SK-N-SH treated with all-trans-retinoic acid at 6 μM for 48 hours (cell line): ENCODE results near the gene B3GNT9.

ENCODE experiments used
- ATAC-seq: fragments of 200-7000 bp; cut with Tn5 transposase; 3 replicates; pipeline ENCODE4 v1.9.1; 2020; ENCODE audit warnings: mild to moderate bottlenecking, moderate library complexity
- CREB5 ChIP-seq: fragments of 250-450 bp; sonication (Bioruptor Pico); IDR thresholded peaks from 2 replicates; pipeline ENCODE4 v1.5.1; 2020; ENCODE audit warnings: low read depth, mild to moderate bottlenecking, moderate library complexity
- CSDC2 ChIP-seq: fragments of 250-450 bp; sonication (Bioruptor Pico); IDR thresholded peaks from 2 replicates; pipeline ENCODE4 v1.5.0; 2020; ENCODE audit warnings: mild to moderate bottlenecking, moderate library complexity
- CSRNP3 ChIP-seq: fragments of 250-450 bp; sonication (Bioruptor Pico); IDR thresholded peaks from 2 replicates; pipeline ENCODE4 v1.5.1; 2021; ENCODE audit warnings: mild to moderate bottlenecking, moderate library complexity
- GLIS3 ChIP-seq: fragments of 250-450 bp; sonication (Bioruptor Pico); IDR thresholded peaks from 2 replicates; pipeline ENCODE4 v1.5.0; 2020; ENCODE audit warnings: mild to moderate bottlenecking, moderate library complexity
- ISL1 ChIP-seq: fragments of 250-450 bp; sonication (Bioruptor Pico); IDR thresholded peaks from 2 replicates; pipeline ENCODE4 v2.1.2; 2022; ENCODE audit warnings: mild to moderate bottlenecking, moderate library complexity
- OSR1 ChIP-seq: fragments of 250-450 bp; sonication (Bioruptor Pico); IDR thresholded peaks from 2 replicates; pipeline ENCODE4 v1.8.0; 2022; ENCODE audit warnings: moderate library complexity, mild to moderate bottlenecking, inconsistent platforms
- POU6F1 ChIP-seq: fragments of 250-450 bp; sonication (Bioruptor Pico); IDR thresholded peaks from 2 replicates; pipeline ENCODE4 v1.8.0; 2021; ENCODE audit warnings: low read depth, mild to moderate bottlenecking, moderate library complexity, borderline replicate concordance
- PPARA ChIP-seq: fragments of 250-450 bp; sonication (Bioruptor Pico); IDR thresholded peaks from 2 replicates; pipeline ENCODE4 v1.5.0; 2020; ENCODE audit warnings: mild to moderate bottlenecking, borderline replicate concordance
- RARB ChIP-seq: fragments of 250-450 bp; sonication (Bioruptor Pico); IDR thresholded peaks from 2 replicates; pipeline ENCODE4 v1.8.0; 2021; ENCODE audit warnings: mild to moderate bottlenecking, moderate library complexity
- SNAI2 ChIP-seq: fragments of 250-450 bp; sonication (Bioruptor Pico); IDR thresholded peaks from 2 replicates; pipeline ENCODE4 v1.5.0; 2020; ENCODE audit warnings: mild to moderate bottlenecking, moderate library complexity
- TCF4 ChIP-seq: fragments of 250-450 bp; sonication (Bioruptor Pico); IDR thresholded peaks from 2 replicates; pipeline ENCODE4 v1.8.0; 2021; ENCODE audit warnings: mild to moderate bottlenecking, moderate library complexity, borderline replicate concordance
- TOX ChIP-seq: fragments of 250-450 bp; sonication (Bioruptor Pico); IDR thresholded peaks from 2 replicates; pipeline ENCODE4 v1.8.0; 2021; ENCODE audit warnings: mild to moderate bottlenecking, moderate library complexity, borderline replicate concordance
- ZC3H10 ChIP-seq: fragments of 250-450 bp; sonication (Bioruptor Pico); IDR thresholded peaks from 2 replicates; pipeline ENCODE4 v1.5.1; 2021; ENCODE audit warnings: mild to moderate bottlenecking, moderate library complexity
- ZFP3 ChIP-seq: fragments of 250-450 bp; sonication (Bioruptor Pico); IDR thresholded peaks from 2 replicates; pipeline ENCODE4 v1.5.0; 2020; ENCODE audit warnings: mild to moderate bottlenecking, moderate library complexity
- ZFP30 ChIP-seq: fragments of 450-650 bp; formaldehyde crosslinking; IDR thresholded peaks from 2 replicates; pipeline ENCODE4 v1.5.0; 2022; ENCODE audit warnings: mild to moderate bottlenecking, moderate library complexity
- ZNF565 ChIP-seq: fragments of 450-650 bp; formaldehyde crosslinking; conservative IDR thresholded peaks from 2 replicates; pipeline ENCODE4 v1.5.0; 2020; ENCODE audit warnings: low read depth, mild to moderate bottlenecking, moderate library complexity
- ZNF70 ChIP-seq: fragments of 450-650 bp; formaldehyde crosslinking; IDR thresholded peaks from 2 replicates; pipeline ENCODE4 v1.5.0; 2020; ENCODE audit warnings: mild to moderate bottlenecking, moderate library complexity
- ZNF8 ChIP-seq: fragments of 450-650 bp; formaldehyde crosslinking; IDR thresholded peaks from 2 replicates; pipeline ENCODE4 v1.5.0; 2020; ENCODE audit warnings: mild to moderate bottlenecking, moderate library complexity
- TF ChIP-seq, protein P1 (sequence below): fragments of 250-450 bp; sonication (Bioruptor Pico); IDR thresholded peaks from 2 replicates; pipeline ENCODE4 v1.5.0; 2020; ENCODE audit warnings: mild to moderate bottlenecking, moderate library complexity
- TF ChIP-seq, protein P2 (sequence below): fragments of 250-450 bp; sonication (Bioruptor Pico); IDR thresholded peaks from 2 replicates; pipeline ENCODE4 v1.8.0; 2020; ENCODE audit warnings: mild to moderate bottlenecking, moderate library complexity, borderline replicate concordance

B3GNT9 gene

DNA sequence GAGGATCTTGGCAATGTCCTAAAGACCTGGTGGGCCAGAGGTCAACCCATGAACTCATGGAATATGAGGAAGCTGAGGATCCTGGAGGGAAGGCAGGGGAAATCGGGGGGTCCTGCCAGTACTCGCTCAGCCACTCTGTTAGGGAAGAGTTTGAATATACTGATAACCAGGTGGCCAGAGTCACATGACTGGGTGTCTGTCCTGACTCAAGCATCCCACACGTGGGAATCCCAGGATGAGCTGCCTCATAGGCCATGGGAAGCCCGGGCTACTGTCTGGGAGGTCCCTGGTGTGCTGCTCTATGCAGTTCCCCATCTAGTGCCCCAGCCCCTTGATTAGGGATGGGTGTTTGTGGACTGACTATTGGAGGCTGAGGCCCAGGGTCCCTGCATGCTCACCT, 37.5 kb upstream of the B3GNT9 start (continued):
- TF ChIP-seq, protein P1, sequence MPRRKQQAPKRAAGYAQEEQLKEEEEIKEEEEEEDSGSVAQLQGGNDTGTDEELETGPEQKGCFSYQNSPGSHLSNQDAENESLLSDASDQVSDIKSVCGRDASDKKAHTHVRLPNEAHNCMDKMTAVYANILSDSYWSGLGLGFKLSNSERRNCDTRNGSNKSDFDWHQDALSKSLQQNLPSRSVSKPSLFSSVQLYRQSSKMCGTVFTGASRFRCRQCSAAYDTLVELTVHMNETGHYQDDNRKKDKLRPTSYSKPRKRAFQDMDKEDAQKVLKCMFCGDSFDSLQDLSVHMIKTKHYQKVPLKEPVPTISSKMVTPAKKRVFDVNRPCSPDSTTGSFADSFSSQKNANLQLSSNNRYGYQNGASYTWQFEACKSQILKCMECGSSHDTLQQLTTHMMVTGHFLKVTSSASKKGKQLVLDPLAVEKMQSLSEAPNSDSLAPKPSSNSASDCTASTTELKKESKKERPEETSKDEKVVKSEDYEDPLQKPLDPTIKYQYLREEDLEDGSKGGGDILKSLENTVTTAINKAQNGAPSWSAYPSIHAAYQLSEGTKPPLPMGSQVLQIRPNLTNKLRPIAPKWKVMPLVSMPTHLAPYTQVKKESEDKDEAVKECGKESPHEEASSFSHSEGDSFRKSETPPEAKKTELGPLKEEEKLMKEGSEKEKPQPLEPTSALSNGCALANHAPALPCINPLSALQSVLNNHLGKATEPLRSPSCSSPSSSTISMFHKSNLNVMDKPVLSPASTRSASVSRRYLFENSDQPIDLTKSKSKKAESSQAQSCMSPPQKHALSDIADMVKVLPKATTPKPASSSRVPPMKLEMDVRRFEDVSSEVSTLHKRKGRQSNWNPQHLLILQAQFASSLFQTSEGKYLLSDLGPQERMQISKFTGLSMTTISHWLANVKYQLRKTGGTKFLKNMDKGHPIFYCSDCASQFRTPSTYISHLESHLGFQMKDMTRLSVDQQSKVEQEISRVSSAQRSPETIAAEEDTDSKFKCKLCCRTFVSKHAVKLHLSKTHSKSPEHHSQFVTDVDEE (CRISPR knock-in tag) = no peak
- TF ChIP-seq TCF4 (CRISPR knock-in tag) (no peak), RARB (CRISPR knock-in tag) (no peak)

DNA sequence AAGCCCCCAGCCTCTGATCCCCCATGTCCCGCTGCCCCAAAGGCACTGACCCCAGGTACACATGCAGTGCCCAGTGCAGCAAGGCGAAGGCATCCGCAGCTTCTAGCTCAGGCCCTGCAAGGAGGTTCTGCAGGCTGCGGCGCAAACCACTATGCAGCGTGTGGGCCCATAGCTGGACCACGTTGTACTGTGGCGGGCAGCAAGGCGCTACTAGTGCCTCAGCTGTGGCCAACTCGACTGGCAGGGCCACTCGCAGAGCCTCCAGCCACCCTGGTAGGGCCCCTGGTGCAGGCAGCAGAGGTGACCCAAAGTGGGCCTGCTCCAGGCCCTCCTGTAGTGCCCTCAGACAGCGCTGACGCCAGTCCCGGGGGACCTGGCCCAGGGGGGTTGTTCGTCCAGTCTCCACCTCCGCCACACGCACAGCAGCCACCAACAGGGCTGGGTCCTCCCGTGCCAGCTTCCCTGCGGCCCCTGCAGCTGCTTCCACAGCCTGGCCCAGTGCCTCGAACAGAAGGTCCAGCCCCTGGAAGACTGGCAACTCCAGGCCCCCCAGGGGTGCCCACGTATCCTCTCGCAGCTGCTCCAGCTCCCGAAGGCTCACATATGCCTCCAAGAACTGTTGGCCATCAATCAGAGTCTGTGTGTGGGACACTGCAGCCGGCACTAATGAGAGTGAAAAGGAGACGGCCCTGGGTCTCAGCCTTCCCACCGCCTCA, 36.5 kb upstream of the B3GNT9 start:
- ATAC-seq = no peak
- TF ChIP-seq TCF4 (CRISPR knock-in tag) (no peak), ZFP3 (CRISPR knock-in tag) (no peak), ZNF8 (CRISPR knock-in tag) (no peak), ZC3H10 (CRISPR knock-in tag) (no peak)

- no peak for TF ChIP-seq ZFP3 (CRISPR knock-in tag)
- no peak for TF ChIP-seq TOX (CRISPR knock-in tag)
- TF ChIP-seq ZFP30 (CRISPR knock-in tag) = no peak
- no peak for TF ChIP-seq CSRNP3 (CRISPR knock-in tag)
- TF ChIP-seq, all 23 proteins: peak for 0
- ATAC-seq = peak; percentile 23
Observed at GRCh38 chr16:67186550-67186950, 35.8 kb upstream of the B3GNT9 start.

- no peak for TF ChIP-seq GLIS3 (CRISPR knock-in tag)
Observed at GRCh38 chr16:67185651-67186134, 34.9 kb upstream of the B3GNT9 start.

GRCh38 chr16:67184995-67185650, 34.3 kb upstream of the B3GNT9 start:
- peak; percentile 62 for ATAC-seq
- no peak for TF ChIP-seq ZNF8 (CRISPR knock-in tag)
- TF ChIP-seq PPARA (CRISPR knock-in tag) = no peak
- no peak for TF ChIP-seq OSR1
- TF ChIP-seq, protein P2, sequence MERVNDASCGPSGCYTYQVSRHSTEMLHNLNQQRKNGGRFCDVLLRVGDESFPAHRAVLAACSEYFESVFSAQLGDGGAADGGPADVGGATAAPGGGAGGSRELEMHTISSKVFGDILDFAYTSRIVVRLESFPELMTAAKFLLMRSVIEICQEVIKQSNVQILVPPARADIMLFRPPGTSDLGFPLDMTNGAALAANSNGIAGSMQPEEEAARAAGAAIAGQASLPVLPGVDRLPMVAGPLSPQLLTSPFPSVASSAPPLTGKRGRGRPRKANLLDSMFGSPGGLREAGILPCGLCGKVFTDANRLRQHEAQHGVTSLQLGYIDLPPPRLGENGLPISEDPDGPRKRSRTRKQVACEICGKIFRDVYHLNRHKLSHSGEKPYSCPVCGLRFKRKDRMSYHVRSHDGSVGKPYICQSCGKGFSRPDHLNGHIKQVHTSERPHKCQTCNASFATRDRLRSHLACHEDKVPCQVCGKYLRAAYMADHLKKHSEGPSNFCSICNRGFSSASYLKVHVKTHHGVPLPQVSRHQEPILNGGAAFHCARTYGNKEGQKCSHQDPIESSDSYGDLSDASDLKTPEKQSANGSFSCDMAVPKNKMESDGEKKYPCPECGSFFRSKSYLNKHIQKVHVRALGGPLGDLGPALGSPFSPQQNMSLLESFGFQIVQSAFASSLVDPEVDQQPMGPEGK (CRISPR knock-in tag) = no peak
- no peak for TF ChIP-seq ISL1 (CRISPR knock-in tag)
- TF ChIP-seq CREB5 (CRISPR knock-in tag) = no peak
- no peak for TF ChIP-seq TCF4 (CRISPR knock-in tag)
- TF ChIP-seq ZNF565 (CRISPR knock-in tag) = no peak
- TF ChIP-seq ZNF70 (CRISPR knock-in tag) = no peak
- no peak for TF ChIP-seq TOX (CRISPR knock-in tag)
- TF ChIP-seq GLIS3 (CRISPR knock-in tag) = no peak
- no peak for TF ChIP-seq POU6F1 (CRISPR knock-in tag)
- TF ChIP-seq SNAI2 (CRISPR knock-in tag) = no peak
- TF ChIP-seq CSDC2 (CRISPR knock-in tag) = no peak
- TF ChIP-seq, protein P1 (CRISPR knock-in tag) = no peak

More at GRCh38 chr16:67185651-67186134, 34.9 kb upstream of the B3GNT9 start:
- ATAC-seq = no peak
